HCT116 (cell line): ENCODE data around the gene TTLL7. TPM values are rescaled to one million over a fixed set of nuclear protein-coding genes. Genes with fewer than 3 reads are reported as not detected.

ENCODE experiments used
- ATAC-seq: fragments of 200-7000 bp; cut with Tn5 transposase; 2 replicates; pipeline ENCODE4 v1.9.1; 2020; ENCODE audit warnings: mild to moderate bottlenecking, moderate library complexity
- BruUV-seq: library from RNA; stranded (reverse); fragments of 400-500 nt; replicated peaks from 2 replicates; lab custom pipeline; 2021; lab: Mats Ljungman, UMichigan
- CTCF ChIA-PET: fragments of 300-600 bp; sonication (Branson Sonifier 250); formaldehyde crosslinking; loops from one replicate; lab custom pipeline; 2021; ENCODE audit warnings: antibody characterized with exemption; lab: Charles Lee
- POLR2A ChIA-PET: fragments of 300-600, 350-600 bp; sonication (Branson Sonifier 250); formaldehyde crosslinking; loops from one replicate; lab custom pipeline; 2021; ENCODE audit warnings: antibody characterized with exemption; lab: Charles Lee
- RAD21 ChIA-PET, 2 experiments: fragments of 300-600 bp; sonication (Branson Sonifier 250); formaldehyde crosslinking; loops; one replicate each; lab custom pipeline; 2023; ENCODE audit warnings: low total read pairs in 2 of 2; ENCODE audit not compliant: uncharacterized antibody in 2 of 2, unreplicated experiment in 2 of 2, low non-redundant PET in 1 of 2; lab: Charles Lee
- DNase-seq: peaks from one replicate; pipeline ENCODE4 v3.0.0-alpha.2; 2010; ENCODE audit warnings: low read depth, low spot score
- H2AFZ ChIP-seq: fragments of 200-600 bp; shearing (Covaris generic), sonication (generic); 2 replicates; pipeline ENCODE4 v1.6.1; 2017; ENCODE audit warnings: low read depth, mixed run types, mixed read lengths, antibody characterized with exemption, low read length; ENCODE audit not compliant: poor library complexity, severe bottlenecking
- H3K27ac ChIP-seq: 2 replicates; pipeline ENCODE4 v1.5.1; 2012; ENCODE audit warnings: low read depth, low read length
- H3K27me3 ChIP-seq: fragments of 200-600 bp; sonication (generic); 2 replicates; pipeline ENCODE4 v1.6.1; 2016; ENCODE audit warnings: mixed run types, low read length, mixed read lengths; ENCODE audit not compliant: insufficient read depth
- H3K36me3 ChIP-seq, 2 experiments: fragments of 200-500 bp in 1 of 2; fragments of 200-600 bp in 1 of 2; sonication (Bioruptor generic) in 1 of 2; sonication (generic) in 1 of 2; 2 replicates each; pipeline versions ENCODE4 v1.5.1 to v1.6.1; 2014 to 2016; ENCODE audit warnings: low read length in 2 of 2, inconsistent platforms in 1 of 2, mixed read lengths in 1 of 2, mixed run types in 1 of 2; ENCODE audit not compliant: insufficient read depth in 2 of 2, control insufficient read depth in 1 of 2
- H3K4me1 ChIP-seq, 2 experiments: fragments of 200-600 bp in 1 of 2; sonication (generic) in 1 of 2; 2 replicates each; pipeline versions ENCODE4 v1.5.1 to v1.6.1; 2012 to 2017; ENCODE audit warnings: low read length in 2 of 2, inconsistent platforms in 1 of 2, mild to moderate bottlenecking in 1 of 2, mixed read lengths in 1 of 2, mixed run types in 1 of 2, moderate library complexity in 1 of 2; ENCODE audit not compliant: insufficient read depth in 2 of 2, control insufficient read depth in 1 of 2
- H3K4me2 ChIP-seq: fragments of 200-600 bp; sonication (generic); 2 replicates; pipeline ENCODE4 v1.6.1; 2017; ENCODE audit warnings: mixed run types, low read length, mixed read lengths
- H3K4me3 ChIP-seq, 2 experiments: fragments of 200-600 bp in 1 of 2; sonication (generic) in 1 of 2; replicated peaks in 1 of 2; 2 replicates each; pipeline ENCODE4 v1.5.1; 2011 to 2016; ENCODE audit warnings: low read length in 2 of 2, control low read depth in 1 of 2, low read depth in 1 of 2, mild to moderate bottlenecking in 1 of 2, mixed read lengths in 1 of 2, mixed run types in 1 of 2
- H3K79me2 ChIP-seq: fragments of 200-600 bp; sonication (generic); 2 replicates; pipeline ENCODE4 v1.6.1; 2017; ENCODE audit warnings: mild to moderate bottlenecking, mixed run types, low read length, moderate library complexity, mixed read lengths; ENCODE audit not compliant: insufficient read depth
- H3K9ac ChIP-seq: fragments of 200-600 bp; sonication (generic); 2 replicates; pipeline ENCODE4 v1.6.1; 2016; ENCODE audit warnings: low read length, mixed read lengths
- H3K9me2 ChIP-seq: fragments of 200-600 bp; sonication (generic), shearing (Covaris generic); 2 replicates; pipeline ENCODE4 v1.6.1; 2017; ENCODE audit warnings: mixed run types, mild to moderate bottlenecking, moderate library complexity; ENCODE audit not compliant: insufficient read depth
- H3K9me3 ChIP-seq, 2 experiments: fragments of 200-500 bp in 1 of 2; fragments of 200-600 bp in 1 of 2; sonication (Bioruptor generic) in 1 of 2; sonication (generic) in 1 of 2; 2 replicates each; pipeline ENCODE4 v1.6.1; 2014 to 2017; ENCODE audit warnings: low read length in 2 of 2, mixed read lengths in 2 of 2, inconsistent platforms in 1 of 2, low read depth in 1 of 2, mild to moderate bottlenecking in 1 of 2, mixed run types in 1 of 2, moderate library complexity in 1 of 2; ENCODE audit not compliant: control insufficient read depth in 1 of 2, insufficient read depth in 1 of 2
- H4K20me1 ChIP-seq: fragments of 200-600 bp; sonication (generic), shearing (Covaris generic); 2 replicates; pipeline ENCODE4 v1.6.1; 2017; ENCODE audit warnings: mixed run types, mild to moderate bottlenecking, moderate library complexity; ENCODE audit not compliant: insufficient read depth
- ATF3 ChIP-seq: IDR thresholded peaks from 2 replicates; pipeline ENCODE4 v1.6.1; 2012
- CEBPB ChIP-seq: IDR thresholded peaks from 2 replicates; pipeline ENCODE4 v1.6.1; 2012; ENCODE audit warnings: low read depth
- CTCF ChIP-seq, 3 experiments: fragments of 200-600 bp in 1 of 3; sonication (generic) in 1 of 3; IDR thresholded peaks in 2 of 3; conservative IDR thresholded peaks in 1 of 3; 2 replicates each; pipeline ENCODE4 v1.5.1; 2012 to 2017; ENCODE audit warnings: low read depth in 2 of 3, low read length in 2 of 3, antibody characterized with exemption in 1 of 3, borderline replicate concordance in 1 of 3, control low read depth in 1 of 3, mild to moderate bottlenecking in 1 of 3, mixed read lengths in 1 of 3, mixed run types in 1 of 3, moderate library complexity in 1 of 3; ENCODE audit not compliant: insufficient read depth in 1 of 3
- EGR1 ChIP-seq: IDR thresholded peaks from 2 replicates; pipeline ENCODE4 v1.6.1; 2012; ENCODE audit warnings: low read depth
- ELF1 ChIP-seq: IDR thresholded peaks from 2 replicates; pipeline ENCODE4 v1.6.1; 2012; ENCODE audit warnings: low read depth, borderline replicate concordance
- EZH2 ChIP-seq: fragments of 200-600 bp; sonication (generic); IDR thresholded peaks from 2 replicates; pipeline ENCODE4 v1.6.1; 2017; ENCODE audit warnings: antibody characterized with exemption, mixed run types
- FOSL1 ChIP-seq: IDR thresholded peaks from 2 replicates; pipeline ENCODE4 v1.6.1; 2012; ENCODE audit warnings: low read depth
- JUND ChIP-seq: IDR thresholded peaks from 2 replicates; pipeline ENCODE4 v1.6.1; 2012
- MAX ChIP-seq: IDR thresholded peaks from 2 replicates; pipeline ENCODE4 v1.6.1; 2012
- POLR2A ChIP-seq: IDR thresholded peaks from 2 replicates; pipeline ENCODE4 v1.7.0; 2011; ENCODE audit warnings: borderline replicate concordance; ENCODE audit not compliant: insufficient read depth, insufficient read length; ENCODE audit errors: extremely low read depth
- POLR2AphosphoS5 ChIP-seq: IDR thresholded peaks from 2 replicates; pipeline ENCODE4 v1.6.1; 2011; ENCODE audit warnings: mild to moderate bottlenecking, low read depth, low read length, moderate library complexity
- RAD21 ChIP-seq: IDR thresholded peaks from 2 replicates; pipeline ENCODE4 v1.6.1; 2012; ENCODE audit warnings: low read depth, mild to moderate bottlenecking
- SIN3A ChIP-seq: IDR thresholded peaks from 2 replicates; pipeline ENCODE4 v1.6.1; 2012; ENCODE audit warnings: low read depth
- SP1 ChIP-seq: IDR thresholded peaks from 2 replicates; pipeline ENCODE4 v1.6.1; 2012; ENCODE audit warnings: low read depth
- TCF7L2 ChIP-seq: IDR thresholded peaks from 2 replicates; pipeline ENCODE4 v1.7.0; 2011; ENCODE audit warnings: borderline replicate concordance, inconsistent platforms; ENCODE audit not compliant: insufficient read depth, insufficient read length; ENCODE audit errors: extremely low read depth
- ZBTB33 ChIP-seq: IDR thresholded peaks from 2 replicates; pipeline ENCODE4 v1.6.1; 2011; ENCODE audit warnings: mild to moderate bottlenecking, low read length, moderate library complexity; ENCODE audit not compliant: insufficient replicate concordance; ENCODE audit errors: extremely low read depth
- ZFX ChIP-seq: fragments of 450-650 bp; IDR thresholded peaks from 2 replicates; pipeline ENCODE4 v1.6.1; 2017
- ZNF274 ChIP-seq: fragments of 200-500 bp; sonication (Bioruptor generic); IDR thresholded peaks from 2 replicates; pipeline ENCODE4 v1.6.1; 2014; ENCODE audit warnings: mild to moderate bottlenecking, low read depth, low read length, inconsistent platforms
- intact Hi-C: fragments of 100-400 bp; cut with micrococcal nuclease; formaldehyde crosslinking; loops from 2 replicates; pipeline ENCODE4 v1.10.0; 2022
- total RNA-seq: library from RNA; stranded (reverse); gene quantifications from one replicate; pipeline ENCODE4 v1.2.1, GENCODE V29; 2021; ENCODE audit not compliant: unreplicated experiment

Gene TTLL7
- total RNA-seq, 1 experiment from 2014 or later, result 21.2 TPM

GRCh38 chr1:83927701-83928100 lies 71.2 kb downstream of the TTLL7 start:
- ChIA-PET POLR2A (no interaction called here), CTCF (no interaction called here), RAD21 (no interaction called here)
- Histone ChIP-seq H3K4me3 (no peak overlapping the region), H3K4me1 (no peaks in the 10 kb centered on the region), H3K9me3 (no peaks in the 10 kb centered on the region), H4K20me1 (no peaks in the 10 kb centered on the region), H3K79me2 (no peaks in the 10 kb centered on the region), H3K9me2 (no peaks in the 10 kb centered on the region), H3K9ac (no peak overlapping the region), H3K36me3 (0 out of 4 replicates have a peak, but pooled peaks cover 0 to 2% of the 10 kb centered on the region in 2 experiments), H3K27me3 (no peaks in the 10 kb centered on the region), H3K4me2 (no peak overlapping the region), H3K27ac (no peak overlapping the region), H2AFZ (no peak overlapping the region)
- TF ChIP-seq TCF7L2, result no peak
- no peak for TF ChIP-seq CEBPB
- TF ChIP-seq JUND, result no peak
- TF ChIP-seq ZNF274, result no peak
- no peak for TF ChIP-seq ELF1
- TF ChIP-seq SP1, result no peak
- TF ChIP-seq POLR2AphosphoS5, result no peak
- TF ChIP-seq SIN3A, result no peak
- TF ChIP-seq EGR1, result no peak
- no peak for TF ChIP-seq MAX
- TF ChIP-seq ATF3, result no peak
- no peak for TF ChIP-seq FOSL1
- TF ChIP-seq ZFX, result no peak
- TF ChIP-seq POLR2A, result no peak
- TF ChIP-seq CTCF (IDR thresholded peaks at IDR 0.05 in 2 of 3, conservative IDR thresholded peaks at IDR 0.05 in 1 of 3; ENCODE audit: borderline replicate concordance in 1 of 3, insufficient read depth in 1 of 3, low read depth in 2 of 3, low read length in 2 of 3), result no peak
- no peak for TF ChIP-seq ZBTB33
- no peak for TF ChIP-seq EZH2
- no peak for TF ChIP-seq RAD21
- DNase-seq (no peak), ATAC-seq (no peak)
- BruUV-seq, result no TSS peak
- intact Hi-C loops, result no loop called here
